ENCODE data around the gene BCAT1. TPM values are rescaled to one million over a fixed set of nuclear protein-coding genes. Genes with fewer than 3 reads are reported as not detected.

The BCAT1 gene, protein sequence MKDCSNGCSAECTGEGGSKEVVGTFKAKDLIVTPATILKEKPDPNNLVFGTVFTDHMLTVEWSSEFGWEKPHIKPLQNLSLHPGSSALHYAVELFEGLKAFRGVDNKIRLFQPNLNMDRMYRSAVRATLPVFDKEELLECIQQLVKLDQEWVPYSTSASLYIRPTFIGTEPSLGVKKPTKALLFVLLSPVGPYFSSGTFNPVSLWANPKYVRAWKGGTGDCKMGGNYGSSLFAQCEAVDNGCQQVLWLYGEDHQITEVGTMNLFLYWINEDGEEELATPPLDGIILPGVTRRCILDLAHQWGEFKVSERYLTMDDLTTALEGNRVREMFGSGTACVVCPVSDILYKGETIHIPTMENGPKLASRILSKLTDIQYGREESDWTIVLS
- total RNA-seq (267 and 296 TPM in 2 replicates), polyA plus RNA-seq (13.5 and 21.6 TPM in 2 replicates), polyA minus RNA-seq (112 and 113 TPM in 2 replicates), Bru-seq, nascent RNA (percentile 97 among the genes with signal in this experiment), BruChase-seq, experiment 1, labeled RNA remaining after a 6-hour chase (percentile 97 among the genes with signal in this experiment), BruChase-seq, experiment 2, labeled RNA remaining after a 2-hour chase (percentile 93 among the genes with signal in this experiment)
- 24.8 and 26.2 TPM in 2 replicates for polyA plus RNA-seq (2011; cell fraction: cytosol; rRNA removed)
- polyA plus RNA-seq (2011; cell fraction: nucleus; rRNA removed), result 32.4 and 41.5 TPM in 2 replicates
- 88.2 and 130 TPM in 2 replicates for polyA plus RNA-seq (2012)
- polyA minus RNA-seq (2011; cell fraction: cytosol; rRNA and poly(A)+ RNA removed), result not detected
- 87.1 and 122 TPM in 2 replicates for polyA minus RNA-seq (2011; cell fraction: nucleus; rRNA and poly(A)+ RNA removed)
- long read RNA-seq, full-length matches to known transcripts, result 104 of 202 reads
- long read RNA-seq, partial matches to known transcripts, result 12 of 202 reads
- long read RNA-seq, other reads (novel, unspliced or antisense), result 86 of 202 reads

GRCh38 chr12:24948757-24949722 lies at the start of gene BCAT1:
BCAT1 (minus strand) TSS chr12:24949101; CDS start chr12:24948932, 169 bp downstream.
- BruUV-seq (replicated peaks), result no TSS peak
- intact Hi-C loops (cut with micrococcal nuclease), result loop anchor here (1.0 kb wide), 2 partner anchors 48 to 54 kb away; no protein-coding TSS in a partner anchor
- Histone ChIP-seq H3K9me3 (replicated peaks; ENCODE audit: control insufficient read depth, insufficient read depth, low read length) (no peaks in the 10 kb centered on the region), H2AFZ (ENCODE audit: low read depth, low read length) (peak within 1 kb of the TSS; percentile 75), H3K4me2 (ENCODE audit: insufficient read depth, low read length) (peak within 1 kb of the TSS; percentile 99), H3K27ac (ENCODE audit: insufficient read depth, low read depth, low read length) (peak within 1 kb of the TSS; percentile 96), H3K4me3 (replicated peaks in 1 of 3; ENCODE audit: insufficient read depth in 1 of 3, low read depth in 1 of 3, low read length in 3 of 3) (peak within 1 kb of the TSS; percentile 58 to 95 (median 78)), H3K9ac (replicated peaks; ENCODE audit: extremely low read depth, insufficient read depth, low read length) (peak within 1 kb of the TSS; percentile 97), H4K20me1 (replicated peaks; ENCODE audit: control insufficient read depth, extremely low read depth, insufficient read depth, low read length) (no peaks in the 10 kb centered on the region), H3K79me2 (ENCODE audit: control insufficient read depth, insufficient read depth, low read length) (peaks cover 43% of the 10 kb centered on the region), H3K36me3 (ENCODE audit: control insufficient read depth in 2 of 2, extremely low read depth in 1 of 2, insufficient read depth in 2 of 2, low read length in 2 of 2) (no peaks in the 10 kb centered on the region), H3K4me1 (ENCODE audit: control insufficient read depth, extremely low read depth, insufficient read depth, low read length) (peaks cover 36% of the 10 kb centered on the region), H3K9me1 (replicated peaks; ENCODE audit: control insufficient read depth, extremely low read depth, insufficient read depth, low read length) (no peaks in the 10 kb centered on the region), H3K27me3 (ENCODE audit: control insufficient read depth in 2 of 2, insufficient read depth in 2 of 2, low read length in 2 of 2) (no peaks in the 10 kb centered on the region)
- ChIA-PET POLR2A (no interaction called here), CTCF (interaction anchor here (1.0 to 4.5 kb wide), 5 partner anchors 10 to 99 kb away, joined by 3 to 45 read pairs (median 4); no protein-coding TSS in a partner anchor)
- dilution Hi-C loops (cut with MboI; ENCODE audit: extremely low pct_ligation_motif_present, low sequenced_read_pairs), result no loop called here
- peak; percentile 54 for FAIRE-seq
- peak; percentile 88 for DNase-seq (ENCODE audit: low read depth, low spot score)
- TF ChIP-seq POLR2AphosphoS5 (IDR thresholded peaks at IDR 0.05; ENCODE audit: insufficient read depth, low read depth, low read length), result peak; percentile 79
- TF ChIP-seq, protein P1, sequence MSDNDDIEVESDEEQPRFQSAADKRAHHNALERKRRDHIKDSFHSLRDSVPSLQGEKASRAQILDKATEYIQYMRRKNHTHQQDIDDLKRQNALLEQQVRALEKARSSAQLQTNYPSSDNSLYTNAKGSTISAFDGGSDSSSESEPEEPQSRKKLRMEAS (IDR thresholded peaks at IDR 0.05; ENCODE audit: insufficient read depth, insufficient read length), result peak; percentile 89
- peak; percentile 99 for TF ChIP-seq MYC (IDR thresholded peaks at IDR 0.05; ENCODE audit: low read depth, low read length)
- no peak for TF ChIP-seq EZH2 (IDR thresholded peaks at IDR 0.05; ENCODE audit: borderline replicate concordance, low read depth, low read length, severe bottlenecking)
- TF ChIP-seq, protein P2, sequence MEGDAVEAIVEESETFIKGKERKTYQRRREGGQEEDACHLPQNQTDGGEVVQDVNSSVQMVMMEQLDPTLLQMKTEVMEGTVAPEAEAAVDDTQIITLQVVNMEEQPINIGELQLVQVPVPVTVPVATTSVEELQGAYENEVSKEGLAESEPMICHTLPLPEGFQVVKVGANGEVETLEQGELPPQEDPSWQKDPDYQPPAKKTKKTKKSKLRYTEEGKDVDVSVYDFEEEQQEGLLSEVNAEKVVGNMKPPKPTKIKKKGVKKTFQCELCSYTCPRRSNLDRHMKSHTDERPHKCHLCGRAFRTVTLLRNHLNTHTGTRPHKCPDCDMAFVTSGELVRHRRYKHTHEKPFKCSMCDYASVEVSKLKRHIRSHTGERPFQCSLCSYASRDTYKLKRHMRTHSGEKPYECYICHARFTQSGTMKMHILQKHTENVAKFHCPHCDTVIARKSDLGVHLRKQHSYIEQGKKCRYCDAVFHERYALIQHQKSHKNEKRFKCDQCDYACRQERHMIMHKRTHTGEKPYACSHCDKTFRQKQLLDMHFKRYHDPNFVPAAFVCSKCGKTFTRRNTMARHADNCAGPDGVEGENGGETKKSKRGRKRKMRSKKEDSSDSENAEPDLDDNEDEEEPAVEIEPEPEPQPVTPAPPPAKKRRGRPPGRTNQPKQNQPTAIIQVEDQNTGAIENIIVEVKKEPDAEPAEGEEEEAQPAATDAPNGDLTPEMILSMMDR (IDR thresholded peaks at IDR 0.05; ENCODE audit: extremely low read depth in 1 of 2, insufficient read depth in 1 of 2, low read depth in 1 of 2, low read length in 2 of 2), result peak; percentile 17 to 44
- no peak for TF ChIP-seq GATA2 (IDR thresholded peaks at IDR 0.05; ENCODE audit: insufficient read depth, insufficient read length, low read depth, low read length)
- TF ChIP-seq POLR2A (IDR thresholded peaks at IDR 0.05; ENCODE audit: low read depth, low read length), result peak; percentile 61
- peak; percentile 37 for TF ChIP-seq JUN (IDR thresholded peaks at IDR 0.05; ENCODE audit: borderline replicate concordance, insufficient read depth, insufficient read length, low read depth)
- TF ChIP-seq FOS (IDR thresholded peaks at IDR 0.05; ENCODE audit: borderline replicate concordance, insufficient read depth, low read length), result no peak
